LNCAP (cell line): ENCODE results near the gene ADGRG6.

Experiments
- CTCF ChIP-seq: fragments of 450-650 bp; IDR thresholded peaks from 2 replicates; pipeline ENCODE4 v1.5.1; 2017; ENCODE audit warnings: mild to moderate bottlenecking

The ADGRG6 gene

GRCh38 chr6:142374091-142374770 lies 72.4 kb downstream of the ADGRG6 start:
- TF ChIP-seq CTCF, result no peak

GRCh38 chr6:142374965-142375733 lies 73.3 kb downstream of the ADGRG6 start:
- no peak for TF ChIP-seq CTCF

GRCh38 chr6:142376115-142376514 lies 74.3 kb downstream of the ADGRG6 start:
- no peak for TF ChIP-seq CTCF

GRCh38 chr6:142376800-142377496 lies 75.1 kb downstream of the ADGRG6 start:
- TF ChIP-seq CTCF, result no peak

- TF ChIP-seq CTCF, result no peak
Measured at GRCh38 chr6:142377497-142377848, 75.7 kb downstream of the ADGRG6 start.

- no peak for TF ChIP-seq CTCF
Measured at GRCh38 chr6:142378138-142378875, 76.5 kb downstream of the ADGRG6 start.

- TF ChIP-seq CTCF, result no peak
Measured at GRCh38 chr6:142380626-142381025, 78.8 kb downstream of the ADGRG6 start.
